SK-N-SH (cell line): ENCODE results near the gene CCDC178.

ENCODE experiments used
- EP300 ChIP-seq, 2 experiments: IDR thresholded peaks; 2 replicates each; pipeline versions ENCODE4 v1.4.0 to v1.6.1; 2012; ENCODE audit warnings: borderline replicate concordance in 1 of 2, low read depth in 1 of 2, low read length in 1 of 2
- FOXJ3 ChIP-seq: sonication (generic); formaldehyde crosslinking; IDR thresholded peaks from 2 replicates; pipeline ENCODE4 v1.5.1; 2020; ENCODE audit warnings: mild to moderate bottlenecking, missing genetic modification reagents
- GABPA ChIP-seq: IDR thresholded peaks from 2 replicates; pipeline ENCODE4 v1.4.0; 2012; ENCODE audit warnings: low read depth, mild to moderate bottlenecking
- JUND ChIP-seq: IDR thresholded peaks from 2 replicates; pipeline ENCODE4 v1.4.0; 2012
- POLR2AphosphoS5 ChIP-seq: IDR thresholded peaks from 2 replicates; pipeline ENCODE4 v1.6.1; 2012; ENCODE audit warnings: low read depth, low read length
- RAD21 ChIP-seq: IDR thresholded peaks from 2 replicates; pipeline ENCODE4 v1.6.1; 2012; ENCODE audit warnings: mild to moderate bottlenecking, low read length
- RCOR1 ChIP-seq: fragments of 150-350 bp; IDR thresholded peaks from 2 replicates; pipeline ENCODE4 v1.6.1; 2017; ENCODE audit warnings: antibody characterized with exemption, low read length
- SIN3A ChIP-seq: IDR thresholded peaks from 2 replicates; pipeline ENCODE4 v1.6.1; 2012; ENCODE audit warnings: low read depth, mild to moderate bottlenecking, low read length, moderate library complexity, borderline replicate concordance
- TAF1 ChIP-seq: IDR thresholded peaks from 2 replicates; pipeline ENCODE4 v1.6.1; 2012; ENCODE audit warnings: low read depth, mild to moderate bottlenecking, low read length, moderate library complexity, borderline replicate concordance
- TF ChIP-seq, protein P1 (sequence below): fragments of 200-600 bp; sonication (generic); IDR thresholded peaks from 2 replicates; pipeline ENCODE4 v1.6.1; 2017; ENCODE audit warnings: antibody characterized with exemption, mild to moderate bottlenecking, moderate library complexity
- TF ChIP-seq, protein P2 (sequence below): IDR thresholded peaks from 2 replicates; pipeline ENCODE4; 2012
- TF ChIP-seq, protein P3 (sequence below): IDR thresholded peaks from 2 replicates; pipeline ENCODE4 v1.4.0; 2012; ENCODE audit warnings: low read depth, borderline replicate concordance
- TF ChIP-seq, protein P4 (sequence below): IDR thresholded peaks from 2 replicates; pipeline ENCODE4 v1.6.1; 2012; ENCODE audit warnings: mild to moderate bottlenecking, low read depth, low read length, moderate library complexity
- TF ChIP-seq, protein P5 (sequence below): fragments of 150-350 bp; IDR thresholded peaks from 2 replicates; pipeline ENCODE4 v1.6.1; 2017; ENCODE audit warnings: antibody characterized with exemption, low read length, low read depth, borderline replicate concordance

DNA sequence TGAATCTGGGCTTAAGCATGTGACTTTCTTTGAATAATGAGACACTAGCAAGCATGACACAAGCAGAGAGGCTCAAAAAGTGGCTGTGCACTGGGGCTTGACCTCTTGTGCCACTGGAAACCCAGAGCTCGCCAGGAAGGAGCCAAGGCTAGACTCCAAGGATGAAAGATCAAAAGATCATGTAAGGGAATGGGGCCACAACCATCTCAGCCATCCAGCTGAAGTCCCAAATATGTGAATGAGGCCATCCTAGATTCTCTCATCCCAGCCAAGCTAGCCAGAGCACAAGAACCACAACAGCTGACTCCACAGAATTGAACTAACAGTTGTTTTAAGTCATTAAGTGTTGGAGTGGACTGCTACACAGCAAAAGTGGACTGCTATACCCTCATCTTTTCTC is 288.1 kb downstream of the CCDC178 start:
- no peak for TF ChIP-seq JUND
- TF ChIP-seq, protein P1, sequence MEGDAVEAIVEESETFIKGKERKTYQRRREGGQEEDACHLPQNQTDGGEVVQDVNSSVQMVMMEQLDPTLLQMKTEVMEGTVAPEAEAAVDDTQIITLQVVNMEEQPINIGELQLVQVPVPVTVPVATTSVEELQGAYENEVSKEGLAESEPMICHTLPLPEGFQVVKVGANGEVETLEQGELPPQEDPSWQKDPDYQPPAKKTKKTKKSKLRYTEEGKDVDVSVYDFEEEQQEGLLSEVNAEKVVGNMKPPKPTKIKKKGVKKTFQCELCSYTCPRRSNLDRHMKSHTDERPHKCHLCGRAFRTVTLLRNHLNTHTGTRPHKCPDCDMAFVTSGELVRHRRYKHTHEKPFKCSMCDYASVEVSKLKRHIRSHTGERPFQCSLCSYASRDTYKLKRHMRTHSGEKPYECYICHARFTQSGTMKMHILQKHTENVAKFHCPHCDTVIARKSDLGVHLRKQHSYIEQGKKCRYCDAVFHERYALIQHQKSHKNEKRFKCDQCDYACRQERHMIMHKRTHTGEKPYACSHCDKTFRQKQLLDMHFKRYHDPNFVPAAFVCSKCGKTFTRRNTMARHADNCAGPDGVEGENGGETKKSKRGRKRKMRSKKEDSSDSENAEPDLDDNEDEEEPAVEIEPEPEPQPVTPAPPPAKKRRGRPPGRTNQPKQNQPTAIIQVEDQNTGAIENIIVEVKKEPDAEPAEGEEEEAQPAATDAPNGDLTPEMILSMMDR, result no peak
- TF ChIP-seq SIN3A, result no peak
- TF ChIP-seq, protein P2, sequence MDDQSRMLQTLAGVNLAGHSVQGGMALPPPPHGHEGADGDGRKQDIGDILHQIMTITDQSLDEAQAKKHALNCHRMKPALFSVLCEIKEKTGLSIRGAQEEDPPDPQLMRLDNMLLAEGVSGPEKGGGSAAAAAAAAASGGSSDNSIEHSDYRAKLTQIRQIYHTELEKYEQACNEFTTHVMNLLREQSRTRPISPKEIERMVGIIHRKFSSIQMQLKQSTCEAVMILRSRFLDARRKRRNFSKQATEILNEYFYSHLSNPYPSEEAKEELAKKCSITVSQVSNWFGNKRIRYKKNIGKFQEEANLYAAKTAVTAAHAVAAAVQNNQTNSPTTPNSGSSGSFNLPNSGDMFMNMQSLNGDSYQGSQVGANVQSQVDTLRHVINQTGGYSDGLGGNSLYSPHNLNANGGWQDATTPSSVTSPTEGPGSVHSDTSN, result no peak
- no peak for TF ChIP-seq RAD21
- TF ChIP-seq EP300 (IDR thresholded peaks at IDR 0.05; ENCODE audit: borderline replicate concordance in 1 of 2, low read depth in 1 of 2, low read length in 1 of 2), result no peak
- TF ChIP-seq, protein P3, sequence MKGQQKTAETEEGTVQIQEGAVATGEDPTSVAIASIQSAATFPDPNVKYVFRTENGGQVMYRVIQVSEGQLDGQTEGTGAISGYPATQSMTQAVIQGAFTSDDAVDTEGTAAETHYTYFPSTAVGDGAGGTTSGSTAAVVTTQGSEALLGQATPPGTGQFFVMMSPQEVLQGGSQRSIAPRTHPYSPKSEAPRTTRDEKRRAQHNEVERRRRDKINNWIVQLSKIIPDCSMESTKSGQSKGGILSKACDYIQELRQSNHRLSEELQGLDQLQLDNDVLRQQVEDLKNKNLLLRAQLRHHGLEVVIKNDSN, result no peak
- TF ChIP-seq FOXJ3 (CRISPR knock-in tag), result no peak
- TF ChIP-seq GABPA, result no peak
- TF ChIP-seq POLR2AphosphoS5, result no peak
- TF ChIP-seq, protein P4, sequence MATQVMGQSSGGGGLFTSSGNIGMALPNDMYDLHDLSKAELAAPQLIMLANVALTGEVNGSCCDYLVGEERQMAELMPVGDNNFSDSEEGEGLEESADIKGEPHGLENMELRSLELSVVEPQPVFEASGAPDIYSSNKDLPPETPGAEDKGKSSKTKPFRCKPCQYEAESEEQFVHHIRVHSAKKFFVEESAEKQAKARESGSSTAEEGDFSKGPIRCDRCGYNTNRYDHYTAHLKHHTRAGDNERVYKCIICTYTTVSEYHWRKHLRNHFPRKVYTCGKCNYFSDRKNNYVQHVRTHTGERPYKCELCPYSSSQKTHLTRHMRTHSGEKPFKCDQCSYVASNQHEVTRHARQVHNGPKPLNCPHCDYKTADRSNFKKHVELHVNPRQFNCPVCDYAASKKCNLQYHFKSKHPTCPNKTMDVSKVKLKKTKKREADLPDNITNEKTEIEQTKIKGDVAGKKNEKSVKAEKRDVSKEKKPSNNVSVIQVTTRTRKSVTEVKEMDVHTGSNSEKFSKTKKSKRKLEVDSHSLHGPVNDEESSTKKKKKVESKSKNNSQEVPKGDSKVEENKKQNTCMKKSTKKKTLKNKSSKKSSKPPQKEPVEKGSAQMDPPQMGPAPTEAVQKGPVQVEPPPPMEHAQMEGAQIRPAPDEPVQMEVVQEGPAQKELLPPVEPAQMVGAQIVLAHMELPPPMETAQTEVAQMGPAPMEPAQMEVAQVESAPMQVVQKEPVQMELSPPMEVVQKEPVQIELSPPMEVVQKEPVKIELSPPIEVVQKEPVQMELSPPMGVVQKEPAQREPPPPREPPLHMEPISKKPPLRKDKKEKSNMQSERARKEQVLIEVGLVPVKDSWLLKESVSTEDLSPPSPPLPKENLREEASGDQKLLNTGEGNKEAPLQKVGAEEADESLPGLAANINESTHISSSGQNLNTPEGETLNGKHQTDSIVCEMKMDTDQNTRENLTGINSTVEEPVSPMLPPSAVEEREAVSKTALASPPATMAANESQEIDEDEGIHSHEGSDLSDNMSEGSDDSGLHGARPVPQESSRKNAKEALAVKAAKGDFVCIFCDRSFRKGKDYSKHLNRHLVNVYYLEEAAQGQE, result no peak
- TF ChIP-seq, protein P5, sequence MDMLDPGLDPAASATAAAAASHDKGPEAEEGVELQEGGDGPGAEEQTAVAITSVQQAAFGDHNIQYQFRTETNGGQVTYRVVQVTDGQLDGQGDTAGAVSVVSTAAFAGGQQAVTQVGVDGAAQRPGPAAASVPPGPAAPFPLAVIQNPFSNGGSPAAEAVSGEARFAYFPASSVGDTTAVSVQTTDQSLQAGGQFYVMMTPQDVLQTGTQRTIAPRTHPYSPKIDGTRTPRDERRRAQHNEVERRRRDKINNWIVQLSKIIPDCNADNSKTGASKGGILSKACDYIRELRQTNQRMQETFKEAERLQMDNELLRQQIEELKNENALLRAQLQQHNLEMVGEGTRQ, result no peak
- no peak for TF ChIP-seq TAF1
- no peak for TF ChIP-seq RCOR1
